K562 (cell line): ENCODE data around the gene SCNN1A. TPM values are rescaled to one million over a fixed set of nuclear protein-coding genes. Genes with fewer than 3 reads are reported as not detected.

Experiments
- ARID4B ChIP-seq: sonication (generic); formaldehyde crosslinking; IDR thresholded peaks from 2 replicates; pipeline ENCODE4 v1.8.0; 2022; ENCODE audit warnings: mild to moderate bottlenecking, missing genetic modification reagents
- ELK1 ChIP-seq: sonication (generic); formaldehyde crosslinking; IDR thresholded peaks from 2 replicates; pipeline ENCODE4 v1.8.1; 2022; ENCODE audit warnings: missing genetic modification reagents
- ESRRA ChIP-seq: fragments of 450-650 bp; IDR thresholded peaks from 2 replicates; pipeline ENCODE4 v1.6.1; 2014; ENCODE audit warnings: low read depth, mild to moderate bottlenecking, moderate library complexity, borderline replicate concordance
- ETV6 ChIP-seq, 3 experiments: fragments of 150-350 bp in 1 of 3; sonication (generic) in 1 of 3; formaldehyde crosslinking in 1 of 3; IDR thresholded peaks; 2 replicates each; pipeline versions ENCODE4 v1.6.1 to v1.8.0; 2014 to 2022; ENCODE audit warnings: borderline replicate concordance in 2 of 3, low read depth in 2 of 3, antibody characterized with exemption in 1 of 3, low read length in 1 of 3, mild to moderate bottlenecking in 1 of 3, missing genetic modification reagents in 1 of 3
- FOXA3 ChIP-seq, 2 experiments: fragments of 450-650 bp in 1 of 2; sonication (generic) in 1 of 2; formaldehyde crosslinking; IDR thresholded peaks in 1 of 2; conservative IDR thresholded peaks in 1 of 2; 2 replicates each; pipeline versions ENCODE4 v1.4.0 to v1.8.0; 2020 to 2022; ENCODE audit warnings: mild to moderate bottlenecking in 2 of 2, missing genetic modification reagents in 1 of 2
- HNRNPK ChIP-seq: fragments of 200-400 bp; formaldehyde crosslinking; IDR thresholded peaks from one replicate; pipeline ENCODE4 v1.6.1; 2018; ENCODE audit warnings: mild to moderate bottlenecking, low read depth, low read length; ENCODE audit not compliant: poor library complexity, severe bottlenecking
- LEF1 ChIP-seq: fragments of 450-650 bp; IDR thresholded peaks from 2 replicates; pipeline ENCODE4 v1.6.1; 2016; ENCODE audit warnings: mild to moderate bottlenecking
- POU5F1 ChIP-seq: fragments of 150-350 bp; IDR thresholded peaks from 2 replicates; pipeline ENCODE4 v1.6.1; 2014; ENCODE audit warnings: borderline replicate concordance, low read length, low read depth, mild to moderate bottlenecking; ENCODE audit not compliant: partially characterized antibody
- SIRT6 ChIP-seq: IDR thresholded peaks from one replicate; pipeline ENCODE4 v1.6.1; 2012; ENCODE audit warnings: low read depth, mild to moderate bottlenecking, control low read depth, inconsistent platforms, low read length, moderate library complexity
- SIX5 ChIP-seq, 2 experiments: IDR thresholded peaks; 2 replicates each; pipeline ENCODE4 v1.6.1; 2011; ENCODE audit warnings: low read length in 2 of 2, borderline replicate concordance in 1 of 2, low read depth in 1 of 2, mild to moderate bottlenecking in 1 of 2, moderate library complexity in 1 of 2; ENCODE audit not compliant: insufficient read depth in 1 of 2
- SMAD1 ChIP-seq: fragments of 150-350 bp; IDR thresholded peaks from 2 replicates; pipeline ENCODE4 v1.6.1; 2014; ENCODE audit warnings: low read length, low read depth; ENCODE audit not compliant: partially characterized antibody
- SNIP1 ChIP-seq: fragments of 450-650 bp; IDR thresholded peaks from 2 replicates; pipeline ENCODE4 v1.7.1; 2017; ENCODE audit warnings: low read depth, mild to moderate bottlenecking
- TEAD2 ChIP-seq: fragments of 450-650 bp; IDR thresholded peaks from 2 replicates; pipeline ENCODE4 v1.6.1; 2016; ENCODE audit warnings: missing genetic modification characterization, control low read depth, missing compliant biosample characterization
- U2AF1 ChIP-seq: fragments of 200-400 bp; formaldehyde crosslinking; optimal IDR thresholded peaks from 2 replicates; pipeline ENCODE3; 2017; ENCODE audit warnings: mild to moderate bottlenecking, low read depth, low read length, moderate library complexity
- ZBTB12 ChIP-seq: fragments of 250-450 bp; sonication (Bioruptor Pico); IDR thresholded peaks from 2 replicates; pipeline ENCODE4 v1.4.0; 2020
- ZNF445 ChIP-seq: fragments of 250-450 bp; sonication (Bioruptor Pico); IDR thresholded peaks from 2 replicates; pipeline ENCODE4 v1.4.0; 2020; ENCODE audit warnings: low read depth, mild to moderate bottlenecking, moderate library complexity
- ZNF639 ChIP-seq, 2 experiments: fragments of 200-800 bp in 1 of 2; sonication (Bioruptor generic) in 1 of 2; sonication (generic) in 1 of 2; formaldehyde crosslinking in 1 of 2; IDR thresholded peaks in 1 of 2; conservative IDR thresholded peaks in 1 of 2; 2 replicates each; pipeline versions ENCODE4 v1.5.0 to v1.6.1; 2016 to 2020; ENCODE audit warnings: missing compliant biosample characterization in 1 of 2, missing genetic modification characterization in 1 of 2, missing genetic modification reagents in 1 of 2
- polyA plus RNA-seq, 8 experiments: library from polyadenylated mRNA; depleted of rRNA in 4 of 8; stranded (reverse) in 5 of 8; unstranded in 3 of 8; fragments of >200 nt; fragmentation: Nextera tagmentation in 2 of 8; fragmentation: Illumina TruSeq in 1 of 8; extraction: Ambion mirVana in 2 of 8; extraction: Trizol in 1 of 8; gene quantifications; 2 replicates each; pipeline versions ENCODE4 v1.2.1 to v1.2.3, GENCODE V29; 2011 to 2014; ENCODE audit warnings: inconsistent platforms in 1 of 8, missing spikeins in 1 of 8
- total RNA-seq, 7 experiments: library from RNA; depleted of rRNA in 6 of 7; stranded (reverse); fragments of >200 nt in 6 of 7; fragmentation: Illumina TruSeq in 2 of 7; extraction: Trizol in 2 of 7; gene quantifications; 2 replicates each; pipeline versions ENCODE4 v1.2.1 to v1.2.3, GENCODE V29; 2011 to 2021; ENCODE audit warnings: low replicate concordance in 1 of 7

The SCNN1A gene
- total and polyA plus RNA-seq, 9 of the 15 experiments (the other 6 are each of a cell fraction or from before 2014, with no cell fraction given): 0.15 to 0.49 (median 0.32) TPM; not detected in 5

GRCh38 chr12:6345319-6346091 lies 29.9 kb downstream of the SCNN1A start (continued):
- TF ChIP-seq U2AF1 (no peak), ESRRA (peak; percentile 38; the same call in 1 of the 2 replicates), ZBTB12 (CRISPR knock-in tag) (peak; percentile 3; the same call in 1 of the 2 replicates), TEAD2 (no peak), POU5F1 (no peak), HNRNPK (no peak), SIRT6 (no peak), ARID4B (CRISPR knock-in tag) (no peak), ETV6 (IDR thresholded peaks at IDR 0.05; ENCODE audit: borderline replicate concordance in 1 of 2, low read depth in 2 of 2, low read length in 1 of 2) (peak in 1 of 2 experiments; percentile 59; a peak in 1 of 4 replicates), ETV6 (CRISPR knock-in tag; IDR thresholded peaks at IDR 0.05; ENCODE audit: borderline replicate concordance) (no peak), ELK1 (CRISPR knock-in tag) (no peak), SMAD1 (peak; percentile 69), ZNF639 (CRISPR knock-in tag; conservative IDR thresholded peaks at IDR 0.05 in 1 of 2, IDR thresholded peaks at IDR 0.05 in 1 of 2) (peak in 1 of 2 experiments; percentile 74; a peak in 2 of 4 replicates), SNIP1 (no peak), SIX5 (IDR thresholded peaks at IDR 0.05; ENCODE audit: borderline replicate concordance in 1 of 2, insufficient read depth in 1 of 2, low read depth in 1 of 2, low read length in 2 of 2) (no peak), LEF1 (peak; percentile 78), ZNF445 (CRISPR knock-in tag) (no peak), FOXA3 (CRISPR knock-in tag; conservative IDR thresholded peaks at IDR 0.05 in 1 of 2, IDR thresholded peaks at IDR 0.05 in 1 of 2) (no peak)
